ENCODE measurements around the gene KIDINS220.

Gene KIDINS220

GRCh38 chr2:8704906-8705305 is 132.5 kb downstream of the KIDINS220 start:
- Histone ChIP-seq H2BK5ac (ENCODE audit: low read depth, low read length, poor library complexity) (no peak overlapping the region), H3K79me2 (ENCODE audit: control insufficient read depth, insufficient read depth, low read length, poor library complexity) (no peaks in the 10 kb centered on the region), H3K4ac (ENCODE audit: low read depth, low read length) (no peak overlapping the region), H3K4me3 (ENCODE audit: low read depth, low read length) (no peak overlapping the region), H4K8ac (ENCODE audit: low read depth, low read length) (no peak overlapping the region), H3K9me3 (ENCODE audit: insufficient read depth, low read depth, low read length) (peaks cover 4% of the 10 kb centered on the region), H4K12ac (ENCODE audit: low read depth, low read length) (no peak overlapping the region), H3K9ac (ENCODE audit: low read length) (no peak overlapping the region), H2AFZ (ENCODE audit: insufficient read depth, low read length, poor library complexity) (no peak overlapping the region), H2BK120ac (ENCODE audit: insufficient read depth, low read length, poor library complexity) (no peak overlapping the region), H4K91ac (ENCODE audit: low read depth, low read length) (no peak overlapping the region), H2AK5ac (ENCODE audit: low read length) (no peak overlapping the region), H3K18ac (ENCODE audit: low read length) (no peak overlapping the region), H3K27ac (ENCODE audit: low read depth, low read length) (no peak overlapping the region), H3K27me3 (ENCODE audit: insufficient read depth, low read length) (no peaks in the 10 kb centered on the region), H3K23ac (ENCODE audit: low read length) (no peak overlapping the region), H3K14ac (ENCODE audit: low read length) (no peak overlapping the region), H3K36me3 (ENCODE audit: control insufficient read depth in 1 of 2, insufficient read depth in 2 of 2, low read length in 2 of 2) (no peaks in the 10 kb centered on the region), H2BK12ac (ENCODE audit: low read length) (no peak overlapping the region), H3K4me2 (ENCODE audit: low read length) (no peak overlapping the region), H3K79me1 (ENCODE audit: low read length) (no peaks in the 10 kb centered on the region), H3K4me1 (ENCODE audit: control insufficient read depth in 1 of 2, insufficient read depth in 2 of 2, low read length in 2 of 2) (no peaks in the 10 kb centered on the region)
- DNase-seq, result peak in 1 of 2 donors; percentile 6
- WGBS (ENCODE audit: extremely low coverage, insufficient coverage, insufficient read length), result no CpG with 5 or more reads among the region's 3 CpGs

- Histone ChIP-seq H2BK12ac (ENCODE audit: low read length) (no peak overlapping the region), H3K27ac (ENCODE audit: low read depth, low read length) (no peak overlapping the region), H3K27me3 (ENCODE audit: insufficient read depth, low read length) (no peaks in the 10 kb centered on the region), H2AK5ac (ENCODE audit: low read length) (no peak overlapping the region), H4K8ac (ENCODE audit: low read depth, low read length) (no peak overlapping the region), H4K12ac (ENCODE audit: low read depth, low read length) (no peak overlapping the region), H3K4me2 (ENCODE audit: low read length) (no peak overlapping the region), H3K36me3 (ENCODE audit: control insufficient read depth in 1 of 2, insufficient read depth in 2 of 2, low read length in 2 of 2) (no peaks in the 10 kb centered on the region), H2AFZ (ENCODE audit: insufficient read depth, low read length, poor library complexity) (no peak overlapping the region), H3K9ac (ENCODE audit: low read length) (no peak overlapping the region), H3K79me2 (ENCODE audit: control insufficient read depth, insufficient read depth, low read length, poor library complexity) (no peaks in the 10 kb centered on the region), H3K9me3 (ENCODE audit: insufficient read depth, low read depth, low read length) (peaks cover 3% of the 10 kb centered on the region), H3K4ac (ENCODE audit: low read depth, low read length) (no peak overlapping the region), H3K14ac (ENCODE audit: low read length) (no peak overlapping the region), H2BK5ac (ENCODE audit: low read depth, low read length, poor library complexity) (no peak overlapping the region), H3K18ac (ENCODE audit: low read length) (no peak overlapping the region), H4K91ac (ENCODE audit: low read depth, low read length) (no peak overlapping the region), H3K4me3 (ENCODE audit: low read depth, low read length) (no peak overlapping the region), H3K23ac (ENCODE audit: low read length) (peak overlapping the region; percentile 22), H3K4me1 (ENCODE audit: control insufficient read depth in 1 of 2, insufficient read depth in 2 of 2, low read length in 2 of 2) (no peaks in the 10 kb centered on the region), H3K79me1 (ENCODE audit: low read length) (no peaks in the 10 kb centered on the region), H2BK120ac (ENCODE audit: insufficient read depth, low read length, poor library complexity) (no peak overlapping the region)
- DNase-seq, result no peak
- no CpG with 5 or more reads among the region's 16 CpGs for WGBS (ENCODE audit: extremely low coverage, insufficient coverage, insufficient read length)
Observed at GRCh38 chr2:8701681-8702379, 135.6 kb downstream of the KIDINS220 start.

- H3K9ac ChIP-seq (ENCODE audit: low read length), result no peak overlapping the region
- no peaks in the 10 kb centered on the region for H3K4me1 ChIP-seq (ENCODE audit: control insufficient read depth in 1 of 2, insufficient read depth in 2 of 2, low read length in 2 of 2)
- H4K91ac ChIP-seq (ENCODE audit: low read depth, low read length), result no peak overlapping the region
- no peak overlapping the region for H2BK120ac ChIP-seq (ENCODE audit: insufficient read depth, low read length, poor library complexity)
- no peak overlapping the region for H4K8ac ChIP-seq (ENCODE audit: low read depth, low read length)
- peak in 1 of 2 donors; percentile 35 for DNase-seq
- H3K4me2 ChIP-seq (ENCODE audit: low read length), result no peak overlapping the region
- no CpG with 5 or more reads among the region's 7 CpGs for WGBS (ENCODE audit: extremely low coverage, insufficient coverage, insufficient read length)
- H2AK5ac ChIP-seq (ENCODE audit: low read length), result no peak overlapping the region
- H3K4me3 ChIP-seq (ENCODE audit: low read depth, low read length), result no peak overlapping the region
- no peak overlapping the region for H2AFZ ChIP-seq (ENCODE audit: insufficient read depth, low read length, poor library complexity)
- H3K27me3 ChIP-seq (ENCODE audit: insufficient read depth, low read length), result no peaks in the 10 kb centered on the region
- H2BK12ac ChIP-seq (ENCODE audit: low read length), result no peak overlapping the region
- H3K14ac ChIP-seq (ENCODE audit: low read length), result no peak overlapping the region
- H3K9me3 ChIP-seq (ENCODE audit: insufficient read depth, low read depth, low read length), result peaks cover 6% of the 10 kb centered on the region
- peaks cover 2% of the 10 kb centered on the region for H3K79me1 ChIP-seq (ENCODE audit: low read length)
- H3K79me2 ChIP-seq (ENCODE audit: control insufficient read depth, insufficient read depth, low read length, poor library complexity), result no peaks in the 10 kb centered on the region
- H3K23ac ChIP-seq (ENCODE audit: low read length), result no peak overlapping the region
- H3K27ac ChIP-seq (ENCODE audit: low read depth, low read length), result no peak overlapping the region
- no peak overlapping the region for H2BK5ac ChIP-seq (ENCODE audit: low read depth, low read length, poor library complexity)
- no peak overlapping the region for H3K4ac ChIP-seq (ENCODE audit: low read depth, low read length)
- H4K12ac ChIP-seq (ENCODE audit: low read depth, low read length), result no peak overlapping the region
- no peaks in the 10 kb centered on the region for H3K36me3 ChIP-seq (ENCODE audit: control insufficient read depth in 1 of 2, insufficient read depth in 2 of 2, low read length in 2 of 2)
- no peak overlapping the region for H3K18ac ChIP-seq (ENCODE audit: low read length)
Observed at GRCh38 chr2:8699839-8700238, 137.6 kb downstream of the KIDINS220 start.

- H3K14ac ChIP-seq (ENCODE audit: low read length), result no peak overlapping the region
- peaks cover 6% of the 10 kb centered on the region for H3K9me3 ChIP-seq (ENCODE audit: insufficient read depth, low read depth, low read length)
- no peak overlapping the region for H4K12ac ChIP-seq (ENCODE audit: low read depth, low read length)
- H3K9ac ChIP-seq (ENCODE audit: low read length), result no peak overlapping the region
- no peaks in the 10 kb centered on the region for H3K27me3 ChIP-seq (ENCODE audit: insufficient read depth, low read length)
- H2AK5ac ChIP-seq (ENCODE audit: low read length), result no peak overlapping the region
- H3K18ac ChIP-seq (ENCODE audit: low read length), result no peak overlapping the region
- H3K79me1 ChIP-seq (ENCODE audit: low read length), result peaks cover 2% of the 10 kb centered on the region
- H2BK5ac ChIP-seq (ENCODE audit: low read depth, low read length, poor library complexity), result no peak overlapping the region
- H3K4me3 ChIP-seq (ENCODE audit: low read depth, low read length), result no peak overlapping the region
- H4K8ac ChIP-seq (ENCODE audit: low read depth, low read length), result no peak overlapping the region
- H3K4me1 ChIP-seq (ENCODE audit: control insufficient read depth in 1 of 2, insufficient read depth in 2 of 2, low read length in 2 of 2), result no peaks in the 10 kb centered on the region
- WGBS (ENCODE audit: extremely low coverage, insufficient coverage, insufficient read length), result no CpG with 5 or more reads among the region's 5 CpGs
- no peak overlapping the region for H3K23ac ChIP-seq (ENCODE audit: low read length)
- H4K91ac ChIP-seq (ENCODE audit: low read depth, low read length), result no peak overlapping the region
- H3K36me3 ChIP-seq (ENCODE audit: control insufficient read depth in 1 of 2, insufficient read depth in 2 of 2, low read length in 2 of 2), result no peaks in the 10 kb centered on the region
- no peak overlapping the region for H3K27ac ChIP-seq (ENCODE audit: low read depth, low read length)
- H3K4me2 ChIP-seq (ENCODE audit: low read length), result no peak overlapping the region
- H3K4ac ChIP-seq (ENCODE audit: low read depth, low read length), result no peak overlapping the region
- H2BK12ac ChIP-seq (ENCODE audit: low read length), result no peak overlapping the region
- H3K79me2 ChIP-seq (ENCODE audit: control insufficient read depth, insufficient read depth, low read length, poor library complexity), result no peaks in the 10 kb centered on the region
- H2AFZ ChIP-seq (ENCODE audit: insufficient read depth, low read length, poor library complexity), result no peak overlapping the region
- no peak for DNase-seq
- no peak overlapping the region for H2BK120ac ChIP-seq (ENCODE audit: insufficient read depth, low read length, poor library complexity)
Observed at GRCh38 chr2:8697190-8697589, 140.2 kb downstream of the KIDINS220 start.

Data from trophoblast cell (in vitro differentiated cells and primary cell).